Measurements from ENCODE around the gene PLTP.

- TF ChIP-seq POLR2AphosphoS5 (IDR thresholded peaks at IDR 0.05; ENCODE audit: low read depth, low read length), result no peak
- TF ChIP-seq POLR2A (IDR thresholded peaks at IDR 0.05; ENCODE audit: low read depth, low read length), result no peak
Observed at GRCh38 chr20:45905505-45906079, 6.4 kb downstream of the PLTP start.

Data from GM12891 (cell line).